Measurements from ENCODE around the gene CEACAM18. TPM values are rescaled to one million over a fixed set of nuclear protein-coding genes. Genes with fewer than 3 reads are reported as not detected.

The CEACAM18 gene
- polyA plus RNA-seq, 1 of the 3 experiments (the other 2 are of a cell fraction): not detected

DNA sequence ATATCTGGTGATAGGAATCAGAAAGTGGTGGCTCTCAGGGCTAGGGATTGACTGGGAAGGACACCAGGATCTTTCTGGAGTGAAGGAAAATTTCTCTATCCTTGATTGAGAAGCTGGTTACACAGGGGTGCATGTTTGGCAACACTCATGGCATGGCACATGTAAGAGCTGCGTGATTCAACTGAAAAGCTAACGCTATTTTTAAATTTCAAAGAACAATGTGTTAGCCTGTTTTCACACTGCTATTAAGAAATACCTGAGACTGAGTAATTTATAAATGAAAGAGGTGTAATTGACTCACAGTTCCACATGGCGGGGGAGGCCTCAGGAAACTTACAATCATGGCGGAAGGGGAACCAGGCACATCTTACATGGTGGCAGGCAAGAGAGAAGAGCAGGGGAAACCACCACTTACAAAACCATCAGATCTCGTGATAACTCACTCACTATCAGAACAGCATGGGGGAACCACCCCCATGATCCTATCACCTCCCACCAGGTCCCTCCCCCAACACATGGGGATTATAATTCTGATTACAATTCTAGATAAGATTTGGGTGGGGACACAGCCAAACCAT, 27.5 kb upstream of the CEACAM18 start:
- Histone ChIP-seq H3K9me3 (no peaks in the 10 kb centered on the region), H3F3A (replicated peaks; ENCODE audit: insufficient read depth) (no peaks in the 10 kb centered on the region), H3K27me3 (ENCODE audit: insufficient read depth) (peaks cover 70% of the 10 kb centered on the region; the same call in 1 of the 2 replicates), H4K20me1 (ENCODE audit: insufficient read depth) (no peaks in the 10 kb centered on the region), H3K79me2 (ENCODE audit: insufficient read depth) (no peaks in the 10 kb centered on the region), H3K4me2 (no peak overlapping the region), H3K36me3 (replicated peaks in 1 of 2; ENCODE audit: control insufficient read depth in 1 of 2, insufficient read depth in 2 of 2, low read length in 1 of 2) (no peaks in the 10 kb centered on the region), H3K9me2 (no peaks in the 10 kb centered on the region), H3K4me1 (ENCODE audit: control insufficient read depth in 1 of 2, insufficient read depth in 2 of 2, low read depth in 1 of 2, low read length in 1 of 2) (no peaks in the 10 kb centered on the region), H3K27ac (ENCODE audit: low read depth in 2 of 2, low read length in 1 of 2) (no peak overlapping the region), H3K9ac (no peak overlapping the region), H2AFZ (ENCODE audit: low read depth) (no peak overlapping the region), H3K4me3 (ENCODE audit: low read depth in 2 of 2, low read length in 1 of 2) (no peak overlapping the region)
- DNase-seq: no peak
- TF ChIP-seq SIN3A (IDR thresholded peaks at IDR 0.05; ENCODE audit: borderline replicate concordance, low read depth, low read length) (no peak), ELF1 (IDR thresholded peaks at IDR 0.05) (no peak), FOXJ3 (CRISPR knock-in tag; IDR thresholded peaks at IDR 0.05) (no peak), RCOR1 (IDR thresholded peaks at IDR 0.05; ENCODE audit: low read length) (no peak)
- ChIA-PET POLR2A (no interaction called here), CTCF (no interaction called here)
- 1% methylated on average over 5 of the region's 5 CpGs for WGBS (ENCODE audit: low lambda C conversion rate)

DNA sequence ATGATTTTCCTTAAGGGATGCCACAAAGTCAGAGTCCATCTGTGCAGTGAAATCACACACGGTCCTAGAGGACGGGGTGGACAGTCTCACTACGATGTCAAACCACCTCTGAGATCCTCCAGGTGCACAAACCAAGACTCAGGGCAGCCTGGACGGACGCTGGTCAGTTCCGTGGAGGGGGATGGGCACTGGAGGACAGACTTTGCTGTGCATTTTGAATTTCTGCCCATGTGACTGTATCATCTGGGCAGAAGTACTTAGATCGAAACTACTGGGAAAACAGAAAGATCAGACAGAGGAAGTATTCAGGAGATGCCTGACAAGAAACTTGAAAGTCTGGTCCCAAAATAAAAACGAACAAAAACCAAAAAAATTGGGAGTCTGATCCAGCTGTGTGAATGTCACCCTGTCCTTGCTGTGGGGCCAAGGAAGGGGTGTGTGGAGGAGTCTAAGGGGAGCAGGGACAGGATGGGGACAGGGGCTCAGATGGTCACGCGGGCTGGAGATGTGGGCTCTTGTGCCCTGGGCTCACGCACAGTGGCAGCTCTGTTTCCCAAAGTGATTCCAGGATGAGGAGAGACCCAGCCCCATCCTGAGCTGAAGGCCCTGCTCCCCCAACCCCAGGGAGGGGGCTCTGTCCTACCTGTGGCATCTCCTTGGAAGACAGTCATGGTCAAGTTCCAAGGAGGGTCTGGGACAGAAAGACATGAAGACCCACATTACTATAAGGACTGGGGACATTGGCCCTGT, 21.6 kb upstream of the CEACAM18 start:
- Histone ChIP-seq H3K36me3 (replicated peaks in 1 of 2; ENCODE audit: control insufficient read depth in 1 of 2, insufficient read depth in 2 of 2, low read length in 1 of 2) (no peaks in the 10 kb centered on the region), H3K4me3 (ENCODE audit: low read depth in 2 of 2, low read length in 1 of 2) (no peak overlapping the region), H3K4me2 (no peak overlapping the region), H3F3A (replicated peaks; ENCODE audit: insufficient read depth) (no peaks in the 10 kb centered on the region), H3K79me2 (ENCODE audit: insufficient read depth) (no peaks in the 10 kb centered on the region), H3K9me3 (no peaks in the 10 kb centered on the region), H3K27me3 (ENCODE audit: insufficient read depth) (peaks cover 53% of the 10 kb centered on the region), H4K20me1 (ENCODE audit: insufficient read depth) (no peaks in the 10 kb centered on the region), H3K9ac (no peak overlapping the region), H3K4me1 (ENCODE audit: control insufficient read depth in 1 of 2, insufficient read depth in 2 of 2, low read depth in 1 of 2, low read length in 1 of 2) (no peaks in the 10 kb centered on the region; a peak in 1 of 4 replicates), H2AFZ (ENCODE audit: low read depth) (no peak overlapping the region), H3K9me2 (no peaks in the 10 kb centered on the region), H3K27ac (ENCODE audit: low read depth in 2 of 2, low read length in 1 of 2) (no peak overlapping the region)
- WGBS (ENCODE audit: low lambda C conversion rate): 19% methylated on average over 11 of the region's 11 CpGs
- CTCF ChIA-PET: interaction anchor here (1.1 to 7.0 kb wide), 3 partner anchors 17 to 200 kb away, joined by 3 to 37 read pairs (median 4); no protein-coding TSS in a partner anchor
- DNase-seq: no peak
- no peak for TF ChIP-seq ELF1 (IDR thresholded peaks at IDR 0.05)
- TF ChIP-seq FOSL2 (IDR thresholded peaks at IDR 0.05; ENCODE audit: borderline replicate concordance, low read depth): no peak
- no peak for TF ChIP-seq FOXM1 (IDR thresholded peaks at IDR 0.05; ENCODE audit: low read depth)
- TF ChIP-seq, protein P1, sequence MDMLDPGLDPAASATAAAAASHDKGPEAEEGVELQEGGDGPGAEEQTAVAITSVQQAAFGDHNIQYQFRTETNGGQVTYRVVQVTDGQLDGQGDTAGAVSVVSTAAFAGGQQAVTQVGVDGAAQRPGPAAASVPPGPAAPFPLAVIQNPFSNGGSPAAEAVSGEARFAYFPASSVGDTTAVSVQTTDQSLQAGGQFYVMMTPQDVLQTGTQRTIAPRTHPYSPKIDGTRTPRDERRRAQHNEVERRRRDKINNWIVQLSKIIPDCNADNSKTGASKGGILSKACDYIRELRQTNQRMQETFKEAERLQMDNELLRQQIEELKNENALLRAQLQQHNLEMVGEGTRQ (IDR thresholded peaks at IDR 0.05; ENCODE audit: borderline replicate concordance, low read depth, low read length): no peak
- TF ChIP-seq CHD2 (IDR thresholded peaks at IDR 0.05; ENCODE audit: low read length, partially characterized antibody): no peak
- TF ChIP-seq, protein P2, sequence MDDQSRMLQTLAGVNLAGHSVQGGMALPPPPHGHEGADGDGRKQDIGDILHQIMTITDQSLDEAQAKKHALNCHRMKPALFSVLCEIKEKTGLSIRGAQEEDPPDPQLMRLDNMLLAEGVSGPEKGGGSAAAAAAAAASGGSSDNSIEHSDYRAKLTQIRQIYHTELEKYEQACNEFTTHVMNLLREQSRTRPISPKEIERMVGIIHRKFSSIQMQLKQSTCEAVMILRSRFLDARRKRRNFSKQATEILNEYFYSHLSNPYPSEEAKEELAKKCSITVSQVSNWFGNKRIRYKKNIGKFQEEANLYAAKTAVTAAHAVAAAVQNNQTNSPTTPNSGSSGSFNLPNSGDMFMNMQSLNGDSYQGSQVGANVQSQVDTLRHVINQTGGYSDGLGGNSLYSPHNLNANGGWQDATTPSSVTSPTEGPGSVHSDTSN (IDR thresholded peaks at IDR 0.05): no peak
- TF ChIP-seq, protein P3, sequence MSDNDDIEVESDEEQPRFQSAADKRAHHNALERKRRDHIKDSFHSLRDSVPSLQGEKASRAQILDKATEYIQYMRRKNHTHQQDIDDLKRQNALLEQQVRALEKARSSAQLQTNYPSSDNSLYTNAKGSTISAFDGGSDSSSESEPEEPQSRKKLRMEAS (IDR thresholded peaks at IDR 0.05; ENCODE audit: low read depth): no peak
- POLR2A ChIA-PET: no interaction called here

All from SK-N-SH (cell line).